HEK293T (cell line): Measurements from ENCODE around the gene DNAAF9.

ENCODE experiments used
- CTCF ChIA-PET: fragments of 350-600 bp; formaldehyde crosslinking; extraction: SDS; loops from one replicate; lab custom pipeline; 2021; ENCODE audit warnings: antibody characterized with exemption, inconsistent platforms; lab: Yijun Ruan, JAX
- POLR2A ChIA-PET: fragments of 350-600 bp; formaldehyde crosslinking; extraction: SDS; loops from one replicate; lab custom pipeline; 2020; ENCODE audit warnings: antibody characterized with exemption, inconsistent platforms; lab: Yijun Ruan, JAX
- DNase-seq: peaks from one replicate; pipeline ENCODE4 v3.0.0; 2012; ENCODE audit warnings: mixed read lengths; ENCODE audit errors: extremely low spot score
- ARNT ChIP-seq: fragments of 450-650 bp; IDR thresholded peaks from 2 replicates; pipeline ENCODE4 v1.6.1; 2017; ENCODE audit warnings: mild to moderate bottlenecking
- BHLHE40 ChIP-seq: fragments of 450-650 bp; IDR thresholded peaks from 2 replicates; pipeline ENCODE4 v1.6.1; 2016; ENCODE audit warnings: mild to moderate bottlenecking, moderate library complexity, borderline replicate concordance
- CTBP1 ChIP-seq: fragments of 450-650 bp; IDR thresholded peaks from 2 replicates; pipeline ENCODE4 v1.6.1; 2016; ENCODE audit warnings: borderline replicate concordance
- ELF4 ChIP-seq: fragments of 450-650 bp; IDR thresholded peaks from 2 replicates; pipeline ENCODE4 v1.6.1; 2017; ENCODE audit warnings: antibody characterized with exemption
- FOXA1 ChIP-seq: fragments of 450-650 bp; IDR thresholded peaks from 2 replicates; pipeline ENCODE4 v1.6.1; 2016; ENCODE audit warnings: mild to moderate bottlenecking
- FOXK2 ChIP-seq: fragments of 450-650 bp; IDR thresholded peaks from 2 replicates; pipeline ENCODE4 v1.6.1; 2016; ENCODE audit warnings: mild to moderate bottlenecking
- FOXM1 ChIP-seq: fragments of 450-650 bp; IDR thresholded peaks from 2 replicates; pipeline ENCODE4 v1.6.1; 2017; ENCODE audit warnings: mild to moderate bottlenecking, borderline replicate concordance
- HDGF ChIP-seq: fragments of 450-650 bp; IDR thresholded peaks from 2 replicates; pipeline ENCODE4 v1.6.1; 2017; ENCODE audit warnings: antibody characterized with exemption, borderline replicate concordance
- L3MBTL2 ChIP-seq: fragments of 450-650 bp; conservative IDR thresholded peaks from 2 replicates; pipeline ENCODE4 v1.6.1; 2016; ENCODE audit warnings: mild to moderate bottlenecking
- LEF1 ChIP-seq: fragments of 450-650 bp; IDR thresholded peaks from 2 replicates; pipeline ENCODE4 v1.6.1; 2017; ENCODE audit warnings: mild to moderate bottlenecking, borderline replicate concordance
- NFRKB ChIP-seq: fragments of 450-650 bp; IDR thresholded peaks from 2 replicates; pipeline ENCODE4 v1.6.1; 2016; ENCODE audit warnings: mild to moderate bottlenecking, moderate library complexity
- PKNOX1 ChIP-seq: fragments of 450-650 bp; IDR thresholded peaks from 2 replicates; pipeline ENCODE4 v1.6.1; 2016
- SP1 ChIP-seq: fragments of 450-650 bp; IDR thresholded peaks from 2 replicates; pipeline ENCODE4 v1.6.1; 2017
- SUZ12 ChIP-seq: fragments of 450-650 bp; IDR thresholded peaks from 2 replicates; pipeline ENCODE4 v1.6.1; 2016; ENCODE audit warnings: mild to moderate bottlenecking
- TARDBP ChIP-seq: fragments of 450-650 bp; IDR thresholded peaks from 2 replicates; pipeline ENCODE4 v1.6.1; 2016
- ZNF384 ChIP-seq: fragments of 450-650 bp; IDR thresholded peaks from 2 replicates; pipeline ENCODE4 v1.6.1; 2016

DNAAF9 gene

GRCh38 chr20:3402453-3402852 is 5.0 kb downstream of the DNAAF9 start:
- ChIA-PET CTCF (no interaction called here), POLR2A (no interaction called here)
- TF ChIP-seq CTBP1, result no peak
- TF ChIP-seq TARDBP, result no peak
- no peak for TF ChIP-seq BHLHE40
- TF ChIP-seq FOXM1, result no peak
- no peak for TF ChIP-seq PKNOX1
- no peak for TF ChIP-seq SP1
- no peak for TF ChIP-seq ARNT
- no peak for TF ChIP-seq LEF1
- no peak for TF ChIP-seq NFRKB
- TF ChIP-seq SUZ12, result no peak
- no peak for TF ChIP-seq ELF4
- TF ChIP-seq HDGF, result no peak
- TF ChIP-seq ZNF384, result no peak
- DNase-seq, result no peak

DNA sequence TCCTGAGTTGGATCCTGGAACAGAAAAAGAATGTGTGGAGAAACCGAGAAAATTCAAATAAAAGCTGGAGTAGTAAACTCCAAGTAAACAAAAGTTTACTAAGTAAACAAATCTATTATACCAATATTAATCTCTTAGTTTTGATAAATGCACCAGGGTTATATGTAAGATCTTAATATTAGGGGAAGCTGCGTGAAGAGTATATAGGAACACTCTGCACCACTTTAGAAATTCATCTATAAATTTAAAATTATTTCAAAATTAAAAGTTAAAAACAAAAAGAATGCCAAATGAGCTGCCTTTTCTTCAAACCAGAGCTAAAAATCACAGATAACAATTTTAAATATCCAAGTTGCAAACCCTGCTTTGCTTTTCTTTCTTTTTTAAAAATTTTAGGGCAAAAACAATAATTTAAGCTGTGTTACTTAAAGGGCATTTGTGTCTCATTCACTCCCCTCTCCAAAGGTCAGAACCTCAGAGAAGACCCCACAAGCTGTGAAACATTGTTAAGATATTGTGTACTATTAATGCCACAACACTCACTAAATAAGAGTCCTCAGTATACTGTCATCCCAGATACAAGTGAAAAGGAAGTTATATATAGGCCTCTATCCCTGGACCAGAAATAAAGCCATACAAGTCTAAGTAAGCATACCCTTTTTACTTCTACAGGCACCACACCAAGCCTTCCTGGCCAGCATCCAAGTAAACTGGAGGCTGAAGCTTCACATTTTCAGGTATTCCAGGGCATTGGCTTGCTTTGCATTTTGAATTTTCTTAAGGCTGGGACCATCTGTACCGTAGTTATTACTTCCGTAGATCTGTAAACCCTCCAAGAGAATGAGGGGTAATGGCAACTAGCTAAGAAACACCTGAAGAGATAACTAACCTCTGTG is 7.0 kb downstream of the DNAAF9 start:
- ChIA-PET POLR2A (no interaction called here), CTCF (interaction anchor here (0.6 kb wide), 1 partner anchor 44 kb away, joined by 4 read pairs; no protein-coding TSS in a partner anchor)
- no peak for DNase-seq
- TF ChIP-seq LEF1, result no peak
- TF ChIP-seq HDGF, result no peak
- no peak for TF ChIP-seq ARNT
- no peak for TF ChIP-seq NFRKB
- TF ChIP-seq FOXA1, result no peak
- TF ChIP-seq FOXM1, result no peak
- no peak for TF ChIP-seq FOXK2
- no peak for TF ChIP-seq BHLHE40
- no peak for TF ChIP-seq ZNF384
- no peak for TF ChIP-seq SP1
- TF ChIP-seq CTBP1, result no peak
- TF ChIP-seq L3MBTL2, result no peak
- TF ChIP-seq PKNOX1, result no peak
- no peak for TF ChIP-seq SUZ12
- no peak for TF ChIP-seq TARDBP
- no peak for TF ChIP-seq ELF4

GRCh38 chr20:3398681-3399252 is 8.7 kb downstream of the DNAAF9 start:
- TF ChIP-seq PKNOX1 (no peak), FOXA1 (no peak), LEF1 (no peak), FOXK2 (no peak), BHLHE40 (no peak), SP1 (no peak), ARNT (no peak), SUZ12 (no peak), ELF4 (no peak), ZNF384 (no peak), NFRKB (no peak), FOXM1 (no peak), L3MBTL2 (no peak)
- ChIA-PET POLR2A (interaction anchor here (1.2 to 1.4 kb wide), 2 partner anchors 9 to 10 kb away, joined by 3 to 5 read pairs; partner anchors contain the start of gene DNAAF9), CTCF (interaction anchor here (0.6 to 1.2 kb wide), 2 partner anchors 9 to 354 kb away, joined by 3 read pairs; partner anchors contain the start of gene DNAAF9)
- DNase-seq, result no peak

GRCh38 chr20:3396492-3396891 is 11.0 kb downstream of the DNAAF9 start:
- ChIA-PET CTCF (no interaction called here), POLR2A (no interaction called here)
- DNase-seq, result no peak
- no peak for TF ChIP-seq SUZ12
- no peak for TF ChIP-seq LEF1
- TF ChIP-seq NFRKB, result no peak
- TF ChIP-seq FOXA1, result no peak
- TF ChIP-seq FOXM1, result no peak
- TF ChIP-seq CTBP1, result no peak
- no peak for TF ChIP-seq PKNOX1
- no peak for TF ChIP-seq BHLHE40
- TF ChIP-seq FOXK2, result no peak
- TF ChIP-seq L3MBTL2, result no peak
- TF ChIP-seq TARDBP, result no peak
- no peak for TF ChIP-seq ZNF384
- no peak for TF ChIP-seq SP1

DNA sequence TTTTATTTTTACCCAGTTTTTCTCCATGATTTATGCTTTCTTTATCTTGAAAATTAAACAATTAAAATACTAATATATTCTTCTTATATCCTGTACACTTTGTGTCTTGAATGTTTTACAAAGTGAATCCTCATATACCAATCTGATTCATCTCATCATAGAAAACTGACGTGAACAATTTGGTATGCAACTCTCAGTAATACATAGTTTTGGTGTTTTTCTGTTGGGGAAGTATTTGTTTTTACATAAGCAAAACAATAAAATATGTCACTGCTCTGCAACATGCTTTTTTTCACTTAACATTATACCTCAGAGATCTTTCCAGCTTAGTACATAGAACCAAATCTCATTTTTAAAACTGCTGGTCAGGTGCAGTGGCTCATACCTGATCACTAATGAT is 14.7 kb downstream of the DNAAF9 start:
- CTCF ChIA-PET, result no interaction called here
- no peak for DNase-seq
- no peak for TF ChIP-seq HDGF
- TF ChIP-seq FOXK2, result no peak
- TF ChIP-seq TARDBP, result no peak
- TF ChIP-seq NFRKB, result no peak
- TF ChIP-seq L3MBTL2, result no peak
- TF ChIP-seq PKNOX1, result no peak
- TF ChIP-seq ARNT, result no peak
- TF ChIP-seq FOXM1, result no peak
- TF ChIP-seq ELF4, result no peak
- POLR2A ChIA-PET, result no interaction called here
